Endothelial cell of umbilical vein (primary cell): ENCODE results near the gene CD46. TPM values are rescaled to one million over a fixed set of nuclear protein-coding genes. Genes with fewer than 3 reads are reported as not detected.
"Not testable (repeated sequence)": the region's sequence is repeated elsewhere in the genome, so short reads cannot be mapped to it uniquely, and the experiment has no call there.

Source experiments
- BruUV-seq: library from RNA; stranded (reverse); fragments of 400-500 nt; replicated peaks from 2 replicates; lab custom pipeline; 2021; lab: Mats Ljungman, UMichigan
- CTCF ChIA-PET: fragments of 300-600, 350-600 bp; sonication (Branson Sonifier 250); formaldehyde crosslinking; loops from one replicate; lab custom pipeline; 2021; ENCODE audit warnings: antibody characterized with exemption, inconsistent platforms; lab: Charles Lee
- POLR2A ChIA-PET: fragments of 300-600, 350-600 bp; sonication (Branson Sonifier 250); formaldehyde crosslinking; loops from one replicate; lab custom pipeline; 2021; ENCODE audit warnings: antibody characterized with exemption, inconsistent platforms; lab: Charles Lee
- DNase-seq: peaks from one replicate; pipeline ENCODE4 v3.0.0-alpha.2; 2011; ENCODE audit warnings: low read depth, low spot score
- FAIRE-seq: peaks from 2 replicates; lab custom pipeline; 2011; peaks lifted over from hg19 to GRCh38; lab: Jason Lieb, UNC
- H2AFZ ChIP-seq: 2 replicates; pipeline ENCODE4 v1.6.0; 2012; ENCODE audit warnings: low read depth, low read length, control low read depth, inconsistent platforms
- H3K27ac ChIP-seq: 2 replicates; pipeline ENCODE4 v1.5.1; 2011; ENCODE audit warnings: low read depth, mild to moderate bottlenecking, control low read depth, low read length, moderate library complexity; ENCODE audit not compliant: insufficient read depth
- H3K27me3 ChIP-seq, 2 experiments: 2 replicates each; pipeline versions ENCODE4 v1.6.0 to v1.6.1; 2011; ENCODE audit warnings: low read length in 2 of 2, mixed read lengths in 1 of 2; ENCODE audit not compliant: control insufficient read depth in 2 of 2, insufficient read depth in 2 of 2
- H3K36me3 ChIP-seq, 2 experiments: 2 replicates in 1 of 2; 3 replicates in 1 of 2; pipeline ENCODE4 v1.5.1; 2011; ENCODE audit warnings: low read length in 2 of 2, mild to moderate bottlenecking in 1 of 2, moderate library complexity in 1 of 2; ENCODE audit not compliant: control insufficient read depth in 2 of 2, insufficient read depth in 2 of 2; ENCODE audit errors: extremely low read depth in 1 of 2
- H3K4me1 ChIP-seq: 3 replicates; pipeline ENCODE4 v1.5.1; 2011; ENCODE audit warnings: mild to moderate bottlenecking, low read length; ENCODE audit not compliant: control insufficient read depth, insufficient read depth; ENCODE audit errors: extremely low read depth
- H3K4me2 ChIP-seq: 2 replicates; pipeline ENCODE4 v1.6.1; 2011; ENCODE audit warnings: low read length, control low read depth, mixed read lengths; ENCODE audit not compliant: insufficient read depth
- H3K4me3 ChIP-seq, 3 experiments: fragments of 200-600 bp in 1 of 3; sonication (generic), shearing (Covaris generic) in 1 of 3; replicated peaks in 1 of 3; 2 replicates each; pipeline ENCODE4 v1.5.1; 2011 to 2016; ENCODE audit warnings: control low read depth in 3 of 3, low read length in 3 of 3, mild to moderate bottlenecking in 2 of 3, inconsistent platforms in 1 of 3, low read depth in 1 of 3, moderate library complexity in 1 of 3; ENCODE audit not compliant: insufficient read depth in 1 of 3
- H3K79me2 ChIP-seq: 2 replicates; pipeline ENCODE4 v1.6.0; 2012; ENCODE audit warnings: low read length, inconsistent platforms; ENCODE audit not compliant: control insufficient read depth, insufficient read depth
- H3K9ac ChIP-seq: replicated peaks from 2 replicates; pipeline ENCODE3; 2011; ENCODE audit warnings: low read length, control low read depth; ENCODE audit not compliant: insufficient read depth; ENCODE audit errors: extremely low read depth
- H3K9me1 ChIP-seq: replicated peaks from 3 replicates; pipeline ENCODE4 v1.6.0; 2011; ENCODE audit warnings: mild to moderate bottlenecking, low read length; ENCODE audit not compliant: control insufficient read depth, insufficient read depth; ENCODE audit errors: extremely low read depth
- H3K9me3 ChIP-seq: replicated peaks from 2 replicates; pipeline ENCODE4 v1.5.1; 2012; ENCODE audit warnings: low read length, inconsistent platforms; ENCODE audit not compliant: control insufficient read depth, insufficient read depth
- H4K20me1 ChIP-seq: replicated peaks from 2 replicates; pipeline ENCODE3; 2011; ENCODE audit warnings: mild to moderate bottlenecking, low read length; ENCODE audit not compliant: control insufficient read depth, insufficient read depth; ENCODE audit errors: extremely low read depth
- EZH2 ChIP-seq: IDR thresholded peaks from 2 replicates; pipeline ENCODE4 v1.6.1; 2012; ENCODE audit warnings: borderline replicate concordance, low read depth, mild to moderate bottlenecking, moderate library complexity, low read length, inconsistent platforms; ENCODE audit not compliant: severe bottlenecking
- FOS ChIP-seq: IDR thresholded peaks from 2 replicates; pipeline ENCODE4 v1.6.1; 2011; ENCODE audit warnings: mild to moderate bottlenecking, low read length, moderate library complexity, borderline replicate concordance; ENCODE audit not compliant: insufficient read depth
- GATA2 ChIP-seq: IDR thresholded peaks from 2 replicates; pipeline ENCODE4 v1.7.0; 2011; ENCODE audit warnings: low read depth, mild to moderate bottlenecking, moderate library complexity, mixed read lengths, low read length; ENCODE audit not compliant: insufficient read length, insufficient read depth
- JUN ChIP-seq: IDR thresholded peaks from 2 replicates; pipeline ENCODE4 v1.6.1; 2011; ENCODE audit warnings: borderline replicate concordance, low read depth; ENCODE audit not compliant: insufficient read length, insufficient read depth
- MYC ChIP-seq: IDR thresholded peaks from one replicate; pipeline ENCODE4 v1.6.1; 2011; ENCODE audit warnings: mild to moderate bottlenecking, low read depth, low read length
- POLR2A ChIP-seq: IDR thresholded peaks from 2 replicates; pipeline ENCODE4 v1.6.1; 2012; ENCODE audit warnings: low read depth, mild to moderate bottlenecking, control low read depth, low read length
- POLR2AphosphoS5 ChIP-seq: IDR thresholded peaks from 2 replicates; pipeline ENCODE4 v1.6.1; 2012; ENCODE audit warnings: low read depth, mild to moderate bottlenecking, control low read depth, low read length, moderate library complexity; ENCODE audit not compliant: insufficient read depth
- dilution Hi-C: fragments of 300-500 bp; cut with MboI; formaldehyde crosslinking; loops from one replicate; pipeline ENCODE4 v1.15.0; 2019; ENCODE audit warnings: low sequenced_read_pairs; ENCODE audit not compliant: extremely low pct_ligation_motif_present
- intact Hi-C: fragments of 100-400 bp; cut with micrococcal nuclease; formaldehyde crosslinking; loops from one replicate; pipeline ENCODE4 v1.10.0; 2022
- polyA plus RNA-seq, 4 experiments: library from polyadenylated mRNA; depleted of rRNA in 3 of 4; stranded (reverse) in 3 of 4; unstranded in 1 of 4; fragments of >200 nt; gene quantifications; 2 replicates each; pipeline versions ENCODE4 v1.2.1 to v1.2.3, GENCODE V29; 2011 to 2012; ENCODE audit warnings: missing spikeins in 1 of 4
- total RNA-seq: library from RNA; stranded (reverse); gene quantifications from 2 replicates; pipeline ENCODE4 v1.2.3, GENCODE V29; 2021
- TF ChIP-seq, protein P1 (sequence below): IDR thresholded peaks from 2 replicates; pipeline ENCODE4 v1.6.1; 2011; ENCODE audit not compliant: insufficient read depth, insufficient read length
- TF ChIP-seq, protein P2 (sequence below), 2 donors: IDR thresholded peaks; 1 replicate in 1 of 2; 2 replicates in 1 of 2; pipeline ENCODE4 v1.5.1; 2011; ENCODE audit warnings: low read length in 2 of 2, mild to moderate bottlenecking in 2 of 2, moderate library complexity in 2 of 2, control low read depth in 1 of 2, inconsistent platforms in 1 of 2, low read depth in 1 of 2; ENCODE audit not compliant: insufficient read depth in 1 of 2; ENCODE audit errors: extremely low read depth in 1 of 2

CD46 gene
- total and polyA plus RNA-seq, 2 donors (not counting 3 experiments of a cell fraction or from before 2014, with no cell fraction given), result 134 to 256 TPM

DNA sequence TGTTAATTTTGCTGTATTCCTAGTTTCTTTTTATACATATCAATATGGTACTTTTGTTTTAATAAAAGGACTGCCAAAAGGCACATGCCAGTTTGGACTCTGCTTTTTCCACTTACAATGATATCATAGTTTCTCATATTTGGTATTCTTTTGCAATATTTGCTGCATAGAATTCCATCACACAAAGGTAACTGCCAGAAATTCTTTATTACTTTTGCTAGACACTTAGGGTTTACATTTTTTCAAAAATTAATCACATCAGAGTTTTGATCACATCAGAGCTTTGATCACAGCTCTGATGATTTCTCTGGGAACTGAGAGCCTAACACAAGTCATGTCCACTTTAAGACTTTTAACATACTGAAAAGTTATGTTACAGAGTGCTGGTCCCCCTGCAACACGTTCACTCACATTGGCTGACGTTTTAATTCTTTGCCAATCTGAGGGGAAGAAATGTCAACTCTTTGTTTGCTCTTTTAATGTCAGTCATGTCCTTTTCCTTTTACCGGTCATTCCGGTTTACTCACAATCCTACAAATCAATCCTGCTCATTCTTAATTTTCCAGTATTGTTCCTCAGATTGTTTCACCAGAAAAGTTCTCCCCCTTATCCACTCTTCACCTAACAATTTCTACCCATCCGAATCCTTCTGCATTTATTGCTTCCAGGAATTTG lies 1.1 kb upstream of the CD46 start:
- Histone ChIP-seq H2AFZ (peak overlapping the region; percentile 61), H3K4me3 (peak overlapping the region in 1 of 3 experiments; percentile 37), H3K27me3 (no peaks in the 10 kb centered on the region), H4K20me1 (no peaks in the 10 kb centered on the region), H3K9me1 (no peaks in the 10 kb centered on the region), H3K9ac (peak overlapping the region; percentile 62), H3K27ac (peak overlapping the region; percentile 85), H3K4me1 (peaks cover 30% of the 10 kb centered on the region), H3K9me3 (no peaks in the 10 kb centered on the region), H3K4me2 (peak overlapping the region; percentile 85), H3K36me3 (no peaks in the 10 kb centered on the region), H3K79me2 (peaks cover 36% of the 10 kb centered on the region)
- POLR2A ChIA-PET, result no interaction called here
- intact Hi-C loops (loop anchor here (5.0 to 10.0 kb wide), 2 partner anchors 466 to 487 kb away; no protein-coding TSS in a partner anchor), dilution Hi-C loops (no loop called here)
- no TSS peak for BruUV-seq
- TF ChIP-seq JUN, result no peak
- TF ChIP-seq, protein P1, sequence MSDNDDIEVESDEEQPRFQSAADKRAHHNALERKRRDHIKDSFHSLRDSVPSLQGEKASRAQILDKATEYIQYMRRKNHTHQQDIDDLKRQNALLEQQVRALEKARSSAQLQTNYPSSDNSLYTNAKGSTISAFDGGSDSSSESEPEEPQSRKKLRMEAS, result no peak
- TF ChIP-seq, protein P2, sequence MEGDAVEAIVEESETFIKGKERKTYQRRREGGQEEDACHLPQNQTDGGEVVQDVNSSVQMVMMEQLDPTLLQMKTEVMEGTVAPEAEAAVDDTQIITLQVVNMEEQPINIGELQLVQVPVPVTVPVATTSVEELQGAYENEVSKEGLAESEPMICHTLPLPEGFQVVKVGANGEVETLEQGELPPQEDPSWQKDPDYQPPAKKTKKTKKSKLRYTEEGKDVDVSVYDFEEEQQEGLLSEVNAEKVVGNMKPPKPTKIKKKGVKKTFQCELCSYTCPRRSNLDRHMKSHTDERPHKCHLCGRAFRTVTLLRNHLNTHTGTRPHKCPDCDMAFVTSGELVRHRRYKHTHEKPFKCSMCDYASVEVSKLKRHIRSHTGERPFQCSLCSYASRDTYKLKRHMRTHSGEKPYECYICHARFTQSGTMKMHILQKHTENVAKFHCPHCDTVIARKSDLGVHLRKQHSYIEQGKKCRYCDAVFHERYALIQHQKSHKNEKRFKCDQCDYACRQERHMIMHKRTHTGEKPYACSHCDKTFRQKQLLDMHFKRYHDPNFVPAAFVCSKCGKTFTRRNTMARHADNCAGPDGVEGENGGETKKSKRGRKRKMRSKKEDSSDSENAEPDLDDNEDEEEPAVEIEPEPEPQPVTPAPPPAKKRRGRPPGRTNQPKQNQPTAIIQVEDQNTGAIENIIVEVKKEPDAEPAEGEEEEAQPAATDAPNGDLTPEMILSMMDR (IDR thresholded peaks at IDR 0.05; ENCODE audit: extremely low read depth in 1 of 2, insufficient read depth in 1 of 2, low read depth in 1 of 2, low read length in 2 of 2), result no peak
- no peak for TF ChIP-seq MYC
- no peak for TF ChIP-seq POLR2AphosphoS5
- TF ChIP-seq POLR2A, result no peak
- no peak for TF ChIP-seq EZH2
- TF ChIP-seq GATA2, result no peak
- no peak for TF ChIP-seq FOS
- CTCF ChIA-PET, result no interaction called here
- DNase-seq, result peak; percentile 51
- peak; percentile 35 for FAIRE-seq

DNA sequence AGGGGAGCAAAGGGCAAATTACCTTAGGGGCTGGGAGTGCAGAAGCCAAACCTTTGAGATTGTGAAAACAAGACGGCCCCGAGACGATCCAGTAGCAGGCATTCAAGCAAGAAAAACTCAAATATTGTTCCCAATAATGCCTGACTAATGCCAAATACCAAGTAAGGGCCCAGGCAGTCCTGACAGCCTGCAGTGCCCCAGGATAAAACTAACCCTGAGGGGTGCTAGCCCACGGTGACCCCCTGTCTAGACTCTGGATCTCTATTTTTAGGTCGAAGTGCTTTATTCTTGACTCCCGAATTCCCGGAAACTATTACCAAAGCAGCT lies 428 bp upstream of the CD46 start:
- FAIRE-seq, result peak; percentile 4
- H3K36me3 ChIP-seq, H3K27me3 ChIP-seq, DNase-seq, dilution Hi-C loops, H3K9me1 ChIP-seq, H4K20me1 ChIP-seq, H3K9me3 ChIP-seq, POLR2A ChIA-PET: not testable (repeated sequence)
- Histone ChIP-seq H3K79me2 (peaks cover 43% of the 10 kb centered on the region), H3K27ac (peak overlapping the region; percentile 85), H3K4me3 (peak overlapping the region in 2 of 3 experiments; percentile 37 to 86), H2AFZ (peak overlapping the region; percentile 61), H3K4me1 (peaks cover 30% of the 10 kb centered on the region), H3K4me2 (peak overlapping the region; percentile 85), H3K9ac (peak overlapping the region; percentile 62)
- CTCF ChIA-PET, result interaction anchor here (1.1 kb wide), 1 partner anchor 146 kb away, joined by 3 read pairs; no protein-coding TSS in a partner anchor
- intact Hi-C loops, result loop anchor here (5.0 to 10.0 kb wide), 2 partner anchors 467 to 486 kb away; no protein-coding TSS in a partner anchor
- BruUV-seq, result TSS peak; percentile 91
